Activated CD8-positive, alpha-beta memory T cell treated with anti-CD3 and anti-CD28 coated beads for 4 hours (primary cell): ENCODE results near the gene PPFIA2.

Source experiments
- DNase-seq, 2 donors: peaks; one replicate each; pipeline ENCODE4 v3.0.0-alpha.2; 2020; ENCODE audit warnings: low read depth in 2 of 2

PPFIA2 gene

DNA sequence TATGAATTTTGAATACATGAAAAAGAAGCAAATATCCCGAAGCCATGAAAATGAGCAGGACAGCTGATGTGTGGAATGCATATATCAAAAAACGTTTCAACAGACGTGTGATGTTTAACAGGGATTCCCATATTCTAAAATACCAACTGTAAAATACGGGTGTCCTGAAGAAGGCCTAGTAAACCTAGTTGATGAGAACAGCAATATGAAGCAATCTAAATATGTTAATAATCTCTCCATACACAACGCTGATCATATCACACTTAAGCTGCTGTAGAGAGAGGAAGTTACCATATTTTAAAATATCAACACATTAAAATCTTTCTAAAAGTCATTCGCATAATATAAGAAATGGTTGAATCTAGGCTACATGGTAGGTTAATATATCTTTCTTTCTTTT, 317.5 kb downstream of the PPFIA2 start:
- no peak for DNase-seq

DNA sequence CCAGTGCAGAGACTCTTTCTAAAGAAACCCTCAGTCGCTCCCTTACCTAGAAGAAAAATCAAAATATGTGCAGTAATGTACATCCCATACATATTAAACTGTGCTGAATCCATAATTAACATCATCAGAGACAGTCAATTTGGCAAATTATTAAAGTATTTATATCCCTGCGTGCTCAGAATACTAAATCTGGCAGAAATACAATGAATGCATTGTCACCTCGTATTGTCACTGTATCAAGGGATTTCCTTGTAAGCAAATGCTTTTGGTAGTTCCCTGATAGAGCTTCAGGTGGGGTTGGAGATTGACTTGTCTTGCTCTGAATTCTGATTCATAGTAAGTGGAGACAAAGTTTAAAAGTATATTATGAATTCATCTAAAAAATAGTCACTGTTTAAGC, 319.1 kb downstream of the PPFIA2 start:
- no peak for DNase-seq

DNA sequence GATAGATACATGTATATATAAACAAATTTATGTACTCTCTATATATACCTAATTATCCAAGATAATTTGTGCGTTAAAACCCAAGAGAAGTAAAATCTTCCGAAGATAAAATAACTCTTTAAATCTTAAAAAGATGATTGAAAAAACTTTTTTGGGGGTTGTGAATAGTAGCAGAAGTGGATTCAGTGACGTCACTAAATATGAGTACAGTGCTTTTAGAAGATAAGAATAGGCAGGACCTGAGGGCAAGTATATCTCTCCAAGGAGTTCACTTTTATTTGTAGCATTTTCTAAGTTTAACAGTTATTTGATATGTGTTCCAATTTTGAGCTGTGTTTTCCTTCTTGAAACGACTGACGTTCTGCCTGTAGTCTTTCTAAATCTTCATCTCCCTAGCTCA, 319.8 kb downstream of the PPFIA2 start:
- no peak for DNase-seq

DNA sequence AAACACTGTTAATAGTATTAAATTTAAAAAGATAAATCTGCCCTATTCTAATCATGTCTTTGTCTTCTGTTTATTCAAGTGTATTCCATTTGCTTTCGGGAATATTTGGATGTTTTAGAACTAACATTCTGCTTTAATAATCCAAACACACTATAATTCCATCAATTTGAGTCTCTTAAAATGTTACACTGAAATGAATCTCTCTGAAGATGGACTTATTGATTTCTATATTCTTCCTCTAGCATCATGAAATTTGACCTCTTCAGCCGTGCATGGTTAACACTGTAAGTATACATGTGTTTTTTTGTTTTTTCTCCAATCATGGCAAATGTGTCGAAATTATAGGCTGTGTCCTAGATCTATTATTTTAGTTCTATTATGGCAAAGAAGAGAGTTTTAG, 342.1 kb downstream of the PPFIA2 start:
- DNase-seq = no peak

DNA sequence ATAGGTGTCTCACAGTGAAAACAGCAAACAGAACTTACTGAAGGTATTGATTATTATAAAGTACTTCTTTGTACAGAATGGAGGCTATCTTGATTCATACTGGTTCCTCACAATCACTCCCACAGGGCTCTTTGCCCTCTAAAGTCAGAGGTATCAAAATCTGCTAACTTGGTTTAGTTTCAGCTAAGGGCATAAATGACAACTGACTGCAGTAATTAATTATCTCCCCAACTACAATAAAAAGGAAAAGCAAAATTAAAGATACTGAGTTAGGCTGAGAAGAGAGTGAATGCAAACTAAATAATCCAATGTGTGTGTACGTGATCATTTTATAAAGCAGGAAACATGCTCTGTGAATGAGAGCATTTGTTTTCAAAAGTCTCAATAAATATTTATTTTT, 342.6 kb downstream of the PPFIA2 start:
- DNase-seq = no peak

DNA sequence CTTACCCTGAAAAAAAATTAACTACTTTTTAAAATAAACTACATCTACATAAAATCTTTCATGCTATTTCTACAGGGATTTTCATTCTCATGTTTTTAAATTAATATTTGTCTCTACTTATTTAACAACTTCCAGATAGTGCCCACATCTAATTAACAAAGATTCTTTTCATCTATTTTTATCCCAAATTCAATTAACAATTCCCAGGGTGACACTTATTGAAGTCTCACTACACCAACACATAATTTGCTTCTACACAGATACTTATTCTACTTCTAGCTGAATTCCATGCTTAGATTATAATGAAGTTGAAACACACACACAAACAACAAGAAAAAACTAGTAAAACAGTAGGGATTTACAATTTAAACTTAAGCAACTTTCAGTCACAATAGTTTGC, 344.7 kb downstream of the PPFIA2 start:
- no peak for DNase-seq

DNA sequence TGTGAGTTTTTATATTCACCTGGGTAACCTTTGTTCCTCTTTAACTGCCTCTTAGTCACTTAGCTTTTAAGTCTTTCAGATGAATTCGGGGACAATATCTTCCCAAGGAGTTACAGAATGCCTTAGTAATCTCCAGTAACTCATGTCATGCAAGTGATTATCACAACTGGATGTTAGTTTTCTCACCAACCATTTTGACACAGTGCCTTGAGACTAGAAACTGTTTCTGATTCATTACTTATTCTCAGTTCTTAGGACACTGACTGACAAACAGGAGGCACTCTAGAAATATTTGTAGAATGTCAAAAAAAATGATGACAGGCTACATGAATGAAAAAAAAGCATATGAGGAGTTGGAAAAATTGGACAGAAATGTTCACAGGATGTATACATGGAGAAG, 346.2 kb downstream of the PPFIA2 start:
- DNase-seq = no peak

DNA sequence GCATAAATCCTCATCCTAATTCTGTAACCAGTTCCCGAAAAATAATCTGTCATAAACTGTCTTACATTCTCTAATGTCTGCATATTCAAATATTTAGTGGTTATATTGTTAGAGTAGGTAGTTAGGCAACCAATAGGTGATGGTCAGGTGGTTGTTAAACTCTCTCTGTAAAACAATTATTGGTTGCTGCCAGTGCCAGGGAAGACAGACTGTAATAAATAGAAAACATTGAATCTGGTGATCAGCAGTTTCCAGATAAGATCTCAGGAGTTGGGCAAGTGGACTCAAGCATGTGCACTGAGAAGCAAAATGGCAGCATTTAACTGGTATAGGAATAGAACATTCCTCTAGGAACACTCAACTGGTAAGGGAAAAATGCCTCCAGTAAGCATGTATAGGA, 355.8 kb downstream of the PPFIA2 start:
- no peak for DNase-seq

DNA sequence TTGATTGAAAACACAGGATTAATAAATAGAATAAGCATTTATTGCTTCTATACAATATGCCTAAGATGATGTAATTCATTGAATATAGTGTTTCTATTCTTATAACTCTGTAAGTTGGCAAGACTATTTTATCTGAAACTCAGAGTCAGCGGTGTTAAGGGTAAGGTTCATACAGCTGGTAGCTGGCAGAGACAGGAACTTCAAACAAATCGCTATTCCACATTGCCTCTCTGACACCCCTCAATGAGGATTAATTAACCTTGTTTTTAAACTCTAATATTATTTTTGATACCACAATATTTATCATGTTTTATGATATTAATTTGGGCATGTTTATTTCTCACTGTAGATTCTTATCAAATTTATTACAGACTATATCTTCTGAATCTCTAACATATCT, 357.9 kb downstream of the PPFIA2 start:
- DNase-seq = no peak

DNA sequence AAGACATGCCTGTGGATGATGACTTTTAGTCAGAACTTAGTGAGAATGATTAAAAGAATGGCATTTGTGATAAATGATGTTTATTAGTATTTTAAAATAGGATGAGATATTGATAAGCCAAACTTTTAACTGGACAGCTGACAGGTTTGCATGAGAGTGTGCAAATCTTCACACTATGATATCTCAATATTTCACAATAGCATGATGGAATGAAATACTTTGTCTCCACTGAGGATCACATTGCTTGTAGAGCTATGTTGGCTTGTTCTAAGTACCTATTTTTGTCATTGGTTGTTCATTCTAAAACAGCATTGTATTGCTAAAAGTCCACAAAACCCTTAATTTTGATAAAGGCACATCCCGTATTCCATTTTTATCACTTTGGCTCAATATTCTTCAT, 359.1 kb downstream of the PPFIA2 start:
- DNase-seq = no peak

DNA sequence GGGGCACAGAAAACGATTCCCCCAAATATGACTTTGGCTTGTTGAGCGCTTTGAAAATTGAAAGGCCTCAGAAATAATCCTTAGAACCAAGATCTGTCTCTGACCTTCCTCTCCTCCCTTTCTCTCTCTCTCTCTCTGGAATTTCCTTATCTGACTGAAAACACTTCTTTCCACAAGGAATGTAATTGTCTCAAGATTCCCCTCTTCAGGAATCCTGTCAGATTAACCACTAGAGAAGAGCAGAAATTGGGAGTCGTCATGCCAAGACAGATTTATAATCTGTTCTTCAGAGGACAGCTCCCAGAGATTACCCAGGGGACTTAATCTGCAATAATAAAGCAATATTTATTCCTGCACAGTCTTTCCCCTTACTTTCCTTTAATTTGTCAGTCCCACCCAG, 363.7 kb downstream of the PPFIA2 start:
- DNase-seq = no peak

DNA sequence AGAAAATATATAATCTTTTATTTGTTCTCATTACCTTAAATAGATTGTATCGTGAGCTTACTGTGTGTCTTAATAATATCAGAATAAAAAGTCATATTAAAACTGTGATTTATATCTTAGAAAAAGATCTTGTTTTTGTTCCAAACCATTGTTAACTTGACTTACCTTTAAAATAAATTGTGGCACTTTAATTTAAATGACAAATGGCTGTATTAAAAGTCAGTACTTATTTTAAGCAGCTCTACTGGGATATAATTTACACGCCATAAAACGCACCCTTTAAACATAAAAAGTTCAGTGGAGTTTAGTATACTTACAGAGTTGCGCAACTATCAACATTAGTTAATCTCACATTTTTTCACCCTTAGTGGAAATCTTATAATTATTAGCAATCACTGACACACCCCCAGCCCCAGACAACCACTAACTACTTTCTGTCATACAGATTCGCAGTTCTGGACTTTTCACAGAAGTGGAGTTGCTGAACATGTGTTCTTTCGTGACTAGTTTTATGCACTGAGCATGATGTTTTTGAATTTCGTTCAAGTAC, 369.5 kb downstream of the PPFIA2 start:
- no peak for DNase-seq

DNA sequence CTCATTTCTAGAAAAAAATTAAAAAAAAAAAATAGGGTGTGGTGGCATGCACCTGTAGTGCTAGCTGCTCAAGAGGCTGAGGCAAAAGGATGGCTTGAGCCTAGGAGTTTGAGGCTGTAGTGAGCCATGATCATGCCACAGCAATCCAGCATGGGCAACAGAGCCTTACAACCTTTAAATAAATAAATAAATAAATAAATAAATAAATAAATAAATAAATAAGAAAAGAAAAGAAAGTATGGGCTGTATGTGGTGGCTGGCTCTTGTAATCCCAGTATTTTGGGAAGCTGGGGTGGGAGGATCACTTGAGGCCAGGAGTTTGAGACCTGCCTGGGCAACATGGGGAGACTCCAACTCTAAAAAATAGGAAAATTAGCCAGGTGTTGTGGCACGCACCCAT, 373.0 kb downstream of the PPFIA2 start:
- DNase-seq = no peak

DNA sequence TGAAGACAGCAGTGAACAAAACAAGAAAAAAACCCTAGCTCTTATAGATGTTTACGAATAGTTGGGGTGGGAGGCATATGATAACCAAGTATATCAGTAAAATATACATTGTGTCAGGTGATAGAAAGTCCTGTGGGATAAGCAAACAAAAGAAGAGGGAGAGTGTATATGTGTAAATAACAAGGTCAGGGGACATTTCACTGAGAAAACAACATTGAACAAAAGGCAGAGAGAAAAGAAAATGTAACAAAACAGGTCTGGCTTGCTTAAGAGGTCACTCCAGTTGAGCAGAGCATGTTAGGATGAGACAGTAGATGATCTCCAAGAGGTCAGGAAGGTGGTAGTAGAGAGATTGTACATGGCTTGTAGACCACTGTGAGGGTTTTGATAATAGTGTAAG, 377.2 kb downstream of the PPFIA2 start:
- no peak for DNase-seq

DNA sequence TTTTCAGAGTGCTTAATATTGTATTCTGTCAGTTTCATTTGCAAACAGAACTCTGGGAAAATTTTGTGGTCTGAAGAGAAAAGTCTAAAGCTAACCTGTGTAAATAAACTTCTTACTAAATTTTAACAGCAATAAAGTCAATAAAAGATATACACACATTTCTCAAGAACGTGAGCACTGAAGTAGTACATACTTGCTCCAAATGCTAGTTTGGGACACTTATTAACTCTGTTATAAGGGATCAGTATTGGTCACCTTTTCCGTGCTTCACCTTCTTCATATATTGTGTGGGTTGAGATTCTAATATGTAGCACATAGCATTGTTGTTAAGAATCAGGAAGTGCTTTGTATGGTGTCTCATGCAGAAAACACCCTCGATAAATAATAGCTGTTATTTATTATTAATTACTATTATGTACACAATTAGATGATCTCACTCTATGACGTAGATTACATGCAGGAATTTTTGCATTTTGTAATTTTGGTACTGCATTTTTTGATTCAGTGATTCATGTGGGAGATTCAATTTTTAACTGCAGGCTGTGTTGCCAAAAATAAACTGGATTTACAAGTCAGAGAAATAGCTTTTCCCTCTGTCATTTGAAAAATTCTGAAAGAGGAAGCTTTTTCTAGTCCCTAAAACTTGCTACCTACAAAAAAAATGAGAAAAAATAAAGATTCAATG, 380.4 kb downstream of the PPFIA2 start:
- DNase-seq = no peak

DNA sequence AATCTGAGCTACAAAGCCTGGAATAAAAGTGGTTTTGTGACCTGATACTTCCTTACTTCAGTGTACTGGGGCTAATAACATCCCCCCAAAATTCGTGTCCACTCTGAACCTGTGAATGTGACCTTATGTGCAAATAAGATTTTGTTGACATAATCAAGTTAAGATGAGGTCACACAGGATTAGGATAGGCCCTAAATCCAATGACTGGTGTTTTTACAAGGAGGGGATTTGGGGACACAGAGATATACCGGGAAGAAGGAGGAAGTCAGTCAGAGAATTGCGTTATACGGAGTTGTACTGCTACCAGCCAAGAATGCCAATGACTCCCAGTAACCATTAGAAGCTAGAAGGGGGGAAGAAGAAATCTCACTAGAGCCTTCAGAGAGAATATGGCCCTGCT, 381.4 kb downstream of the PPFIA2 start:
- no peak for DNase-seq

DNA sequence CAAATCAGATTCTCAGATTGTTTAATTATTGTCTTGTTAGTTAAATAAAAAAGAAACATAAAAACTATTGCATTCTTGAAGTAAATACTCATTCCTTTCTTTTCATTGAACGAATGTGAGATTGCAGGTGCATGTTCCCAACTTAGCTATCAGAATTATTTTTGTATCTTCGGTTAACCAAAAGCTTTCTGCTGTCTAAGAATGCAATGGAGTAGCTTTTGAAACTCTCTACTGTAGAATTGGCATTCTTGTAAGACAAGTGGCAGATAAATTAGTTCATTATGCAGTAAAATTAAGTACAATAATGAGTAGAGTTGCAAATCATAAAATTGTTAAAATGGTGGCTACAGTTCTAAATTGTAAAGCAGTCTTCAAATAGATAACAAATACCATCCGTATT, 383.2 kb downstream of the PPFIA2 start:
- no peak for DNase-seq

DNA sequence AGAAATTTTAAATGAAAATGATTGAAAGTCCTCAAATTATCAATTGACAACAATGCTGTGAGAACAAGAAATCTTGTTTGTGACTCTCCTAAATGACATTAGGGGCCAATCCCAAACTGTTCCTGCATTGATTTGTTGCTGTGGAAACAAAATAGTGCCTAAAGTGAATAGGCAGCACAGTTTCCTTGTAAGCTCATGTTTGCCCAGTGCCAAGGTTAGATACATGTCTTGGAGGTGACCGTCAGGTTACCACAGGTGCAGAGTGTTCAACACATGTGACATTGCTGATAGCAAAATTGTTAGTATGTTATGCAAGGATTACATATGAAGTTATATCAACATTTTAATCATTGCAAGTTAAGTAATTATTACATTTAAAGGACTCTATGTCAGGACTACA, 388.7 kb downstream of the PPFIA2 start:
- no peak for DNase-seq

DNA sequence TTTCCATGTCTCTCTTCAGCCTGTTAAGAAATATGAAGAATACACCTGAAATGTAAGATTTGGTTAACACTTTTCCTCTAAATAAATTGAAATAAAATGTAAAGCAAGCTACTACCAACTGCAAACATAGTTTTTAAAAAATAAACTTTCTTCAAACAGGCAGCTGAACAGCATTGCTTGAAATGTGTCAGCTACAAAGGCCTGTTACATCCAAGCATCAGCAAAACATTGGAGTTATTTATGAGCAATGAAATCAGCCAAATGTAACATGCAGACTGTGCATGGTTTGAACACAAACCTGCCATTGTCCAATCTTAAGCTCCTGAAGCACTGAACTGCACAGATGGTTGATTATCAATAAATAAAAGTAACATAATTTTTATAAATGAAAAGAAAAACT, 390.0 kb downstream of the PPFIA2 start:
- DNase-seq = no peak

DNA sequence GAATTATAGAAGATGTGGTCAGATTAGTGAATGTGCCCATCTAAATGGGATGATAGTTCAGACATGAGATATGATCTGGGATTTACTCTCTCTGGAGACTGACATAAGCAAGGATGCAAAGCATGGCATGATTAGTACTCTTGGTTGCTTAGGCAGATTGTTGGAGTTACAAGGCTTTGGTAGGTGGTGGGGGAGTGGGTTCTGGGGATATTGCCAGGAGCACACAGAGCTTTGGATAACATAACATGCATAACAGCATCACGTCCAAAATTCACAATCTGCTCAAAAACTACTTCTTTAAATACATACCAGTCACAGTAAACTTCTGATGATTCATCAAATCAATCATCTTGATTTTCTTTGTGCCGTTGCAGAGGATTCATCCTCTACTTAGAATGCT, 393.9 kb downstream of the PPFIA2 start:
- DNase-seq = no peak

DNA sequence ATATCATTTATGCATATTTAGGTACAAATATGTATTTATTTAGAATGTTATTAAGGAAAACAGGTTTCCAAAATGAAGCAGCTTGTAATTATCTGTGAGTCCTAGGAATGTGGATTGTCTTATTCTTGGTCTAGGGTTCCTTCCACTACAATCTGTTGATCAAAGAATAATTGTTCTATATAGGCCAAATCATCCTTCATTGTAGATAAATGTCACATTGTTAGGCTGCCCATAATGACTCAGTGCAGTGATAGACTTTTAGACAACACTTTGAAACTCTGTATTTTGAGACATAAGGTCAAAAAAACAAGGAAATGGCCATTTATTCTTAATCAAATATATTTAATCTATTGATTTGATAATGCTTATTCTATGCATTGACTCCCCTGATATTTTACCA, 398.2 kb downstream of the PPFIA2 start:
- DNase-seq = no peak

DNA sequence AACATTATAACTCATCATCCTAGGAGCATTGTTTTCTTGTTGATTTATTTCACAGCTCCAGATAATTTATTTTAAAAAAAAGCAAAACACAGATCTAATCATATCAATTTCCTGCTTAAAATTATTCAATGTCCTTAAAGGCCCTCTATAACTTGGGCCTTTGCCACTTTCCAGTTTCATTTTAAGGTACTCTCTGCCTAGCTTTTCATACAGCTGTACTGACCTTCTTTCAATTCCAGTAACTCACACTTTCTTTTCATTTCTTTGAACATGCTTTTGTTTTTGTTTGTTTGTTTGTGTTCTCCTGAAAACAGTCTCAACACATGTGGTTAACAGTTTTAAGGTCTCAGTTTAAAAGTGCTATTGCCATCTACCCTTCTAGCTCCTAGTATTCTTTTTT, 399.4 kb downstream of the PPFIA2 start:
- DNase-seq = no peak

DNA sequence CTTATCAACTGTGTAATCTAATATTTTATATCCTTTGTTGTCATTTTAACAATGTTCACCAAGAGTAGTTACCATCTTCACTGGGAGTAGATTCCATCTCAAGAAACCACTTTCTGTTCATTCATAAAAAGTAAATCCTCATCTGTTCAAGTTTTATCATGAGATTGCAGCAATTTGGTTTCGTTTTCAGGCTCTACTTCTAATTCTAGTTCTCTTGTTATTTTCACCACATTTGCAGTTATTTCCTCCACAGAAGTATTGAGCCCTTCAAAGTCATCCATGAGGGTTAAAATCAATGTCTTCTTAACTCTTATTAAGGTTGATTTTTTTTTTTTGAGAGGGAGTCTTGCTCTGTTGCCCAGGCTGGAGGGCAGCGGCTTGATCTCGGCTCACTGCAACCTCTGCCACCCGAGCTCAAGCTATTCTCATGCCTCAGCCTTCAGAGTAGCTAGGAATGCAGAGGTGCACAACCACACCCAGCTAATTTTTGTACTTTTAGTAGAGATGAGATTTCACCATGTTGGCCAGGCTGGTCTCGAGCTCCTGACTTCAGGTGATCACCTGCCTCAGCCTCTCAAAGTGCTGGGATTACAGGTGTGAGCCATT, 404.7 kb downstream of the PPFIA2 start:
- DNase-seq = no peak

DNA sequence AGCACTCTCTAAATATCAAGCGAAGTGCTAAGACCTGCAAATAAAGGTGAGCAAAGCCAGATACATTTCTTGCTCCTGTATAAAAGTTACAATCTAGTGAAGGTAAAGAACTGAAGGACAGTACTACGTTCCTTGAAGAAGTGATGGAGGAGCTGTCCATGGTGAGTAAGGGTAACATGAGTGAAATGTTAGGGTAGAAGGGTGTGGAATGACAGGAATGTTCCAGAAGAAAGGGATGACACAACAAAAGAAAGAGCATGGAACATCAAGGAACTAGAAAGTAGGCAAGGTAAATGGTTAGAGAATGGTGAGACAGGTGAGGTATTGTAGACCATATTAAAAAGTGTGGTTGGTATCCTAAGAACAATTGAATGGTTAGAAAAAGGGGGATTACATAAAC, 408.8 kb downstream of the PPFIA2 start:
- DNase-seq = no peak
